ENCODE data around the gene SH2D6. TPM values are rescaled to one million over a fixed set of nuclear protein-coding genes. Genes with fewer than 3 reads are reported as not detected.

The SH2D6 gene
- total RNA-seq, 2 donors from 2014 or later = 0.26 to 15.5 TPM

DNA sequence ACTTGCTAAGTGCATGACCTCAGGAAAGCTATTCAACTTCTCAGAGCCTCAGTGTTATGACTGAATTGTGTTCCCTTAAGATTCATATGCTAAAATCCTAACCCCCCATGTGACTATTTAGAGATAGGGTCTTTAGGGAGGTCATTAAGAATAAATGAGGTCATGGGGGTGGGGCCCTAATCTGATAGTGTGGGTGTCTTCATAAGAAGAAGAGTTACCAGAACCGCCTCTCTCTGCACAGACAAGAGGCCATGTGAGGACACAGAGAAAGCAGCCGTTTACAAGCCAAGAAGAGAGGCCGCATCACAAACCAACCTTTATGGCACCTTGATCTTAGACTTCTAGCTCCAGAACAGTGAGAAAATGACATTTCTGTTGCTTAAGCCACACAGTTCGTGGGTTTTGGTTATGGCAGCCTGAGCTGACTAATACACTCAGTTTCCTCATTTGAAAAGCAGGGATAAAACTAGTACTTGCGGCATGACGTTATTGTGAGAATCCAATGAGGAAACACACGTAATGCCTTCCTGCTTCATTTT lies 9.9 kb downstream of the SH2D6 start:
- H3K9me3 ChIP-seq = peaks cover 0 to 2% (median 0%) of the 10 kb centered on the region in 3 donors
- intact Hi-C loops (cut with DNase I) = no loop called here
- WGBS, 2 donors = 83 to 85% methylated on average over 7 of the region's 7 CpGs

DNA sequence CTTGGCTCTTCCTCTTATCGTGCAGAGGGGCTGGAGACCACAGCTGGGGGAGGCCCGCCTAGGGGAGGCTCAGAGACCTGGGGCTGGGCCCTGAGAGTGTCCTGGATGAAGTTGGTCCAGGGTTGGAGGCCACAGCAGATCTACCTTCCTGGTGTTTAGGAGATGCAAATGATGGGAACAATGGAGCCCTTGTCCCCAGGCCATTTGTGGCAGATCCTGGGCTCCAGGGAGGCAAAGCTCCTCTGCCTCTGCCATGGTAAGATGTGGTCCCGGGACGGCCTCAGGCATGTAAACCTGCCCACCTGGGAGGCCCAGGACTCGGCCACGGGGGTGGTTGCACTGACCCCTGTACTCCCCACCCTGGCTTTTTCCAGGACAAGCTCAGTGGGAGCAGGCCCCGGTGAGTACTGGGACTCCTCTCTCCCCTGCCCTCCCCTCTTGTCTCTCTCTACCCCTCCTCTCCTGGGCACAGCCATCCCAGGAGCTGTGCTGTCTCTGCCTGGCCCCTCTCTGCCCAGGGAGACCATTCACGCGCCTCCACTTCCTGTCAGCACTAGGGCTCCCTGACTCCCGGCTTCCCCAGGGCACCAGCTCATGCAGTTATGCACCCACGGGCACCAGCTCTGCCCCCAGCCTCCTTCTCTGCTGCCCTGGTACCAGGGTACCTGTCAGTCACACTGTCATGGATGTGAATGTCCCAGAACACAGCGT lies 10.9 kb downstream of the SH2D6 start:
- peaks cover 0 to 2% (median 0%) of the 10 kb centered on the region in 3 donors for H3K9me3 ChIP-seq
- ATAC-seq = no peak
- WGBS, 2 donors = 77 to 90% methylated on average over 7 to 12 of the region's 12 CpGs
- no peaks in the 10 kb centered on the region for H3K27me3 ChIP-seq
- DNase-seq = no peak
- H3K4me1 ChIP-seq = peaks cover 56% of the 10 kb centered on the region
- H3K27ac ChIP-seq = no peak overlapping the region
- no peak overlapping the region for H3K4me3 ChIP-seq
- TF ChIP-seq POLR2A (IDR thresholded peaks at IDR 0.05) = no peak
- TF ChIP-seq, protein P1, sequence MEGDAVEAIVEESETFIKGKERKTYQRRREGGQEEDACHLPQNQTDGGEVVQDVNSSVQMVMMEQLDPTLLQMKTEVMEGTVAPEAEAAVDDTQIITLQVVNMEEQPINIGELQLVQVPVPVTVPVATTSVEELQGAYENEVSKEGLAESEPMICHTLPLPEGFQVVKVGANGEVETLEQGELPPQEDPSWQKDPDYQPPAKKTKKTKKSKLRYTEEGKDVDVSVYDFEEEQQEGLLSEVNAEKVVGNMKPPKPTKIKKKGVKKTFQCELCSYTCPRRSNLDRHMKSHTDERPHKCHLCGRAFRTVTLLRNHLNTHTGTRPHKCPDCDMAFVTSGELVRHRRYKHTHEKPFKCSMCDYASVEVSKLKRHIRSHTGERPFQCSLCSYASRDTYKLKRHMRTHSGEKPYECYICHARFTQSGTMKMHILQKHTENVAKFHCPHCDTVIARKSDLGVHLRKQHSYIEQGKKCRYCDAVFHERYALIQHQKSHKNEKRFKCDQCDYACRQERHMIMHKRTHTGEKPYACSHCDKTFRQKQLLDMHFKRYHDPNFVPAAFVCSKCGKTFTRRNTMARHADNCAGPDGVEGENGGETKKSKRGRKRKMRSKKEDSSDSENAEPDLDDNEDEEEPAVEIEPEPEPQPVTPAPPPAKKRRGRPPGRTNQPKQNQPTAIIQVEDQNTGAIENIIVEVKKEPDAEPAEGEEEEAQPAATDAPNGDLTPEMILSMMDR (IDR thresholded peaks at IDR 0.05) = no peak
- intact Hi-C loops (cut with DNase I) = no loop called here
- H3K36me3 ChIP-seq (replicated peaks in 1 of 2; ENCODE audit: insufficient read depth in 1 of 2, low read depth in 2 of 2) = no peaks in the 10 kb centered on the region

More for the DNA sequence above, 9.9 kb downstream of the SH2D6 start:
- H3K27ac ChIP-seq = no peak overlapping the region
- DNase-seq (no peak), ATAC-seq (no peak)
- TF ChIP-seq, protein P1 (IDR thresholded peaks at IDR 0.05) = no peak
- no peak for TF ChIP-seq POLR2A (IDR thresholded peaks at IDR 0.05)
- peaks cover 55% of the 10 kb centered on the region for H3K4me1 ChIP-seq
- H3K27me3 ChIP-seq = no peaks in the 10 kb centered on the region
- no peak overlapping the region for H3K4me3 ChIP-seq
- H3K36me3 ChIP-seq (replicated peaks in 1 of 2; ENCODE audit: insufficient read depth in 1 of 2, low read depth in 2 of 2) = no peaks in the 10 kb centered on the region

DNA sequence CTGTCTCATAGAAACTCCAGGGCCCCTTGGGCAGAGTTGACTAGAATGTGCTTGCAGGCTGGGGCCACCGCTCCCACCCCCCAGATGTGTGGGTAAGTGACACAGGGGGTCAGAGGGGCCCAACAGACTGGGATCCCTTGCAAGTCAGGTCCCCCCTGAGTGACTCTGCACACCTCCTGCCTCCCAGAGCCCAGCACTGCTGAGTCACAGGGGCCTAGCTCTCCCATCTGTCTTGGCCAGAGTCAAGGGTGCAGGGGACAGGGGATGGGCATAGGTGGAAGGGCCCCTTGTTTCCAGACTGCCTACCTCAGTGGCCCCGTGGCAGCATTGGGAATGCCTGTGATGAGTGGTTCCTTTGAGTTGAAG lies 11.4 kb downstream of the SH2D6 start:
- WGBS, 2 donors = 100% methylated on average over 2 of the region's 2 CpGs; no CpG with 5 or more reads in 1 of the 2 donors
- Histone ChIP-seq H3K4me3 (no peak overlapping the region), H3K27me3 (no peaks in the 10 kb centered on the region), H3K36me3 (replicated peaks in 1 of 2; ENCODE audit: insufficient read depth in 1 of 2, low read depth in 2 of 2) (no peaks in the 10 kb centered on the region), H3K27ac (no peak overlapping the region), H3K9me3 (peaks cover 0 to 2% (median 0%) of the 10 kb centered on the region in 3 donors), H3K4me1 (peaks cover 55% of the 10 kb centered on the region)
- no peak for TF ChIP-seq POLR2A (IDR thresholded peaks at IDR 0.05)
- TF ChIP-seq, protein P1 (IDR thresholded peaks at IDR 0.05) = no peak
- ATAC-seq = no peak
- intact Hi-C loops (cut with DNase I) = no loop called here
- DNase-seq = no peak

DNA sequence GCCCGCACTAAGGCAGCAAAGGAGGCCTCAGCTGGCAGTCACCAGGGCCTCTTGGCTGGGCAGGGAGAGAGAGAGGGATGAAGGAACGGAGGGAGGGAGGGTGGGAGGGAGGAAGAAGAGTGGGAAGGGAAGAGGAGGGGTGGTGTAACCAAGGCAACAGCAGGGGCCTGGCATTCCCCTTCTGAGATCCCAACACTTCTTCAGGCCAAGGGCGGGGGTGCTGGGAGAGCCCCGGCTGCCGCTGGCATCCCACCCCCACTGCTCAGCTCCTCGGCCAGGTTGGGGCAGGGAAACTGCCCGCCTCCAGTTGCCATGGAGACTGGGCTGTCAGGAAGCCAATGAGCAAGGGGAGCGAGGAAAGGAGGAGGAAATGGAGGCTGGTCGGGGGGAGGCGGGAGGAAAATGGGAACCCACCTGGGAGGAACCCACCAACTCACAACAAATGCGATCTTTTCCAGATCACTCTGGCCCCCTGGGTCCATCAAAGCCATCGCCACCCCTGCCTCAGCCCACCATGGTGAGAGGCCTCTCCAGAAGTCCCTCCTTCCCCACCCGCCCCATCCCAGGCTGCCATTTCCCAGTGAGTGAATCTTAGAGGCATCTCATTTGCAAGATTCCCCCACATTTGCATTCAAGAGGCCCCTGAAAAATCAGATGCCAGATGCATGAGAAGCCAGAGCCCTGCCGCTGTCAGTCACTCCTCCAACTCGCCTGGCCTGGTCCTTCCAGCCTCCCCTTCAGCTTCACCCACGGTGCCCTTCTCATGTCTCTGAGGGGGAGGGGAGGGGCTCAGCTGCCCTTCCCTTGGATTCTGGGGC lies 12.4 kb downstream of the SH2D6 start:
- Histone ChIP-seq H3K27ac (no peak overlapping the region), H3K4me1 (peaks cover 55% of the 10 kb centered on the region), H3K9me3 (no peaks in the 10 kb centered on the region), H3K27me3 (no peaks in the 10 kb centered on the region), H3K4me3 (no peak overlapping the region), H3K36me3 (replicated peaks in 1 of 2; ENCODE audit: insufficient read depth in 1 of 2, low read depth in 2 of 2) (no peaks in the 10 kb centered on the region)
- TF ChIP-seq, protein P1 (IDR thresholded peaks at IDR 0.05) = no peak
- TF ChIP-seq POLR2A (IDR thresholded peaks at IDR 0.05) = no peak
- DNase-seq = peak in 1 of 4 donors; percentile 42
- ATAC-seq = no peak
- 73 to 85% methylated on average over 13 to 16 of the region's 16 CpGs for WGBS, 2 donors
- intact Hi-C loops (cut with DNase I) = no loop called here

Measured in body of pancreas (tissue), 4 donors.